GM21576 (cell line): ENCODE data around the gene DEPP1.
A peak's percentile ranks its signal among the peaks of the same experiment; 100 is the strongest.

Experiments
- ATAC-seq: cut with Tn5 transposase; IDR thresholded peaks from one replicate; pipeline ENCODE4 v1.9.1; 2021; ENCODE audit warnings: mild to moderate bottlenecking, moderate library complexity; ENCODE audit not compliant: unreplicated experiment

Gene DEPP1

DNA sequence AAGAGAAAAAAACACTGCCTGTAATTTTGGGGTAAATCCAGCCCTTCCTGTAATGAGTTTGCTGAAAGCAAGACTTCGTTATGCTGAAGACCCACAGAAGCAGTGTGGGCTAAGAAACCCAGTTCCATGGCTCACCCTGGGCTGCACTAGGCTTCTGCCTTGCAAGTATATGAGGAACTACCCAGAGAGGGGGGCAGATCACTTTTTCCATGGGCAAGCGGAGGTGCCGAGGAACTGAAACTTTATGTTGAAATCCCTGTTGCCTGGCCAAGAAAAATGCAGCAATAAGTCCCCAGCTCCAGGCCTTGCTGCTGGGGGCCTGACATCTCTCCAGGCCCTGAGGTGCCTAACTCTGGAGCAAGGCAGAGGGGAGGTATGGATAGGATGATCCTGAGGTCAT is 10.5 kb downstream of the DEPP1 start:
- ATAC-seq: no peak

DNA sequence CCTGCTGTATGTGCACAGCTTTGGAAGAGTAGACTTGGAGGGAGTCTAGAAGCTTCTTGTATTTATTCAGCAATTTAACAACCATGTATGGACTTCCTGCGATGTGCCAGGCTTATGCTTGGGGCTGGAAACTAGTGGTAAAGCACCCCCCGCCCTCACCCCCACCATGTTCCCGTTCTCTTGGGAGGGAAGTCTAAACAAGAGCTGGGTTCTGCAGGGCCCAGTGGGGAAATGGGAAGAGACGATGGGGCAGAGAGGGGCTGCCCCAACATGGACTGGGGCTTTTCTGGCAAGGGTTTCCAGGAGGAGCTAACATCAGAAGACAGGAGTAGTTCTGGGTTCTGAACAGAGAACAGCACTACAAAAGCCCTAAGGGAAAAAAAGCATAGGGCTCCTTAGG is 11.0 kb downstream of the DEPP1 start:
- ATAC-seq: no peak

DNA sequence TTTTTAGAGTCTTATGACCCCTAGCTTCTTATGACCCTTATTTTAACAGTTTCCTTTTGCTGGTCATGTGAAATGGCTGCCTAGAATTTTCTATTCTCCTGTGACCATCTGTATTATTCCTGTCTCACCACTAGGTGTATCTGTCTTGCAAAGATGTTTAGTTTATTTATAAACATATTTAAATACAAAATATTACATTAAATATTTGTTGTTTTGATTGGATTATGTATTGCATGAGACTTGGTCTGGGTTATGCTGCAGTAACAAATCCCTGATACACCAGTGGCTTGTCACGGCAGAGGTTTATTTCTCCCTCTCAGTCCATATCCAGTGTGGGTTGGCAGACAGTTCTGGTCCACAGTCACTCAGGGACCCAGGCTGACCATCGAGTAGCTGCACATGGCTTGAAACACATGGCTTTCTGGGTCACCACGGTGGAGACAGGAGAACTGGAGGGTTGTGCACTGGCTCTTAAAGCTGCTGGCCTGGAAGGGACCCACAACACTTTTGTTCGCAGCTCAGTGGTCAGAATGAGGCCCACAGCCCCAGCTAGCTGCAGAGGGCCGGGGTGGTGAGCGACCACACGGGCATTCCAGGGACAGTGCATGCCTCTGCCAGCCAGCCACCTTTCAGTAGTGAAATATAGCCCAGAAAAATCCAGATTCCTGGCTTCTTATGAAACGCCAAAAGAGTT is 11.6 kb downstream of the DEPP1 start:
- no peak for ATAC-seq

GRCh38 chr10:44966129-44966815 is 12.3 kb downstream of the DEPP1 start:
- ATAC-seq: peak; percentile 22

- peak; percentile 30 for ATAC-seq
Measured at GRCh38 chr10:44965651-44966097, 12.9 kb downstream of the DEPP1 start.

GRCh38 chr10:44965104-44965503 is 13.5 kb downstream of the DEPP1 start:
- ATAC-seq: no peak

DNA sequence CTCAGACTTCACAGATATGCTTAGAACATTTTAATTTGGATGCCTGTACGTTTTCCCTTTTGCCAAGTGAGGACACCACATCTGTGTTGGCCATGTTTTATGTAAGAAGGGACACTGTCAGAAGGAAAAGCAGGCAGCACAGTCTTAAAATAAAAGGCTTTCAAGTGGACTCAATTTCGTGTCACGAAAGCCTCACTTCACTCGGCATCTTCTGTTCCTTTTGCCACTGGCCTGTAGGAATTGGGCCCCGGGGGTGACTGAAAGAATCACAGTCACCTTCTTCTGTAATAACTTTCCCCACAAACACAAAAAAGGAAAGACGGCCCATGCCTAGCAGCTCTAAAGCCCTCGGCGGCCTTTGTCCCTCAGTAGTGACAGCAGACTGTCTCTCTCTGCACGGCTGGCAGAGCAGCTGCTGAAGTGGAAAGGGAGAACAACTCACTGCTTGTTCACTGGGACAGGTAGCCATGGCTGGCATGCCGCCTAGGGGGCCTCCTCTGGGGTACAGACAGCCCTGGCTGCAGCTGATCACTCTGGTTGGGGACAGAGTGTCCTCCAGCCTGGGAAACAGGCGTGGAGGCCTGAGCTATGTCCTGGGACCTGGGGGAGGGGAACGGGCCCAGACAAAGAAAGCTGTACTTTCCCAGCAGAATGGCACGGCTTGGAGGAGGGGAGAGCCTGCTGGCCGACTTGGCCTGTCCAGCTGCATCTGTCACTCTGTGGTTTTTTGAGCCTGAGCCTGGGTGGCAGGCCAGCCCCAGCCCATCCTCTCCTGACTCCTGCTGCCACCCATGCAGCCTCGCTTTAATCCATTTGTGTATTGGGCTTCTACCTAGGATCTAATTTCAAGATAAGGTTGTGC is 14.6 kb downstream of the DEPP1 start:
- ATAC-seq: no peak

DNA sequence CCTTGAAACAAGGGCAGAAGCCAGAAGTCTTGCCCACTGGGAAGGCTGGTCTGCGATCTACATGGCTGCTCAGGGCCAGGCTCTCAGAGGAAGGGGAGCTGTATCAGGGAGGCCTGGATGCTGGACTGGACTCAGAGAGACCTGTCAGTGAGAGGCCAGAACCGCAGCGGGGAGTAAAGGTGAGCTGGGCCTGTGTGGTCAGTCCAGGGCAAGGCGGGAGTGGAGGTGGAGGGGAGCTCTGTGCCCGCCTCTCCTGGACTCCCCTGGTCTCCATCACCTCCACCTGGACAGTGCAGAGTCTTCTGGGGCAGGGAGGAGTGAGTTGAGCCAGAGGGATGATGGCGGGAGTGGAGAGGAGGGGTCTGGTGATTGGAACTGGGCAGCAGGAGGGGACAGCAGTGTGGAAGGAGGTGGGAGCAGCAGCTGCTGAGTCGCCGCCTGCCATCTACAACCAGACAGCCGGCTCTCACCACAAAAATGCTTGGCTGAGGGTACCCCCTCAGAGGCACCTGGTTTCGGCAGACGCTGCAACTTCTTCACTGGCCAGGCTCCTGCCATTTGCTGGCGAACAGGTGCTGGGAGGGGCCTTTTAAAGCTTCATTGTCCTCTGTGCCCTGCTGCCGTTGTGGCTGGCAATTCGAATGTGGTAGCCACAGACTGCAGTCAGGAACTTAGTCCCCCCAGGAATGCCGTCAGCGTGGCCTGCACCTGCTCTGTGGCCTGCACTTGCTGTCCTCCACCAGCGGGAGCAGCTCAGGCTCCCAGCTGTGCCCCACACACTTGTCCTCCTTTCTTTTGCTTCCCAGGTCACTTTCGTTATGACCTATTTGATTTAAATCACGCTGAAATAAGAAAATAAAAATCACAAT is 15.5 kb downstream of the DEPP1 start:
- no peak for ATAC-seq

DNA sequence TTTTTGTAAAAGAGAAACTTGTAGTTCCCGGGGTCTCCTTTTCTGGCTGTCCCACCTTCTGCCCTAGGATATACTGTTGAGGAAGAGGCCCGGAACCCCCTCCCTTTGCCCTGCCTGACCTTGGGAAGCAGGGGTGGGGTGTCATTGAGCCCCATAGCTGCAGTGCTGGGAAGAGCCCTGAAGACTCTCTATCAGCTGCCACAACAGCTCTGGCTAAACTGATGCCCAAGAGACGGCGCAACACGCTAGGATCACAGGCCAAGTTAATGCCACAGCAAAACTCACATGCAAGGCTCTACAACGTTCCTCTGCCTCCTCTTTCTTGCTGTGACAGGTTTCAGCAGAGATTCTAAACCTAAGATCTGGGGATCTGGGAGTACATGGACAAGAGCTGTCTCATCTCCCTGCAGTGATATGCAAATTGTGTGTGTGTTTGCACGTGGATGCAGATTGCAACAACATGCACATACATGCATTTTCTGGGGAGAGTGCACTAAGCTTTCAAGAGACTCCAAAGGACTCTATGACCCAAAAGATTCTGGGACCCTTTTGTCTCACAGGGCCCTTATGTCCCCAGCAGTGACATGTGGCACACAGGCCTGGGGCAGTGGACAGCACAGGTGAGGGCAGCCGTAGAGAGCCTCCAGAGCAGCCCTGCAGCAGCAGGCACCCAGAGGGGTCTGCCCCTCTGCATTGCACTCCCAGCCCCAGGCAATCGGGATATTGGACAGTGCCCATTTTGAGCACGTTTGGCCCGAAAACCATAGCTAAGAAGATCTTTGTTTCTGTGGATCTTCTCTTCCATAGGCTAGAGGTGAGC is 16.5 kb downstream of the DEPP1 start:
- ATAC-seq: no peak

DNA sequence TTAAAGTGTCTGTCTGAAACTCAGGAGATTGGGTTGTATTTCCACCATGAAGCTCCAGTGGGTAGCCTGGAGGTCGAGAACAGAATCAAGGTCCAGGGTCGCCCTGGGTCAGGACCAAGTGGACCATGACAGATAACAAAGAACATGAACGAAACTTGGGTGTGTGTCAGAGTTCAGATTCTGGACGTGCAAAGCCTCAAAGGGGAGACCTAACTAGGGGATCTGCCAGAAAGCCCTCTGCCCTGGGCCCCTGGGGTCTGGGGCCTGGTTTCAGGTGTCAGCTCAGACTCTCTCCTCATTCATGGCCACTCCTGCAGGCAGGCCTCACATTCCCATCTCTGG is 17.4 kb downstream of the DEPP1 start:
- no peak for ATAC-seq

GRCh38 chr10:44960482-44961229 is 18.0 kb downstream of the DEPP1 start:
- no peak for ATAC-seq

- no peak for ATAC-seq
Measured at GRCh38 chr10:44960088-44960460, 18.5 kb downstream of the DEPP1 start.

DNA sequence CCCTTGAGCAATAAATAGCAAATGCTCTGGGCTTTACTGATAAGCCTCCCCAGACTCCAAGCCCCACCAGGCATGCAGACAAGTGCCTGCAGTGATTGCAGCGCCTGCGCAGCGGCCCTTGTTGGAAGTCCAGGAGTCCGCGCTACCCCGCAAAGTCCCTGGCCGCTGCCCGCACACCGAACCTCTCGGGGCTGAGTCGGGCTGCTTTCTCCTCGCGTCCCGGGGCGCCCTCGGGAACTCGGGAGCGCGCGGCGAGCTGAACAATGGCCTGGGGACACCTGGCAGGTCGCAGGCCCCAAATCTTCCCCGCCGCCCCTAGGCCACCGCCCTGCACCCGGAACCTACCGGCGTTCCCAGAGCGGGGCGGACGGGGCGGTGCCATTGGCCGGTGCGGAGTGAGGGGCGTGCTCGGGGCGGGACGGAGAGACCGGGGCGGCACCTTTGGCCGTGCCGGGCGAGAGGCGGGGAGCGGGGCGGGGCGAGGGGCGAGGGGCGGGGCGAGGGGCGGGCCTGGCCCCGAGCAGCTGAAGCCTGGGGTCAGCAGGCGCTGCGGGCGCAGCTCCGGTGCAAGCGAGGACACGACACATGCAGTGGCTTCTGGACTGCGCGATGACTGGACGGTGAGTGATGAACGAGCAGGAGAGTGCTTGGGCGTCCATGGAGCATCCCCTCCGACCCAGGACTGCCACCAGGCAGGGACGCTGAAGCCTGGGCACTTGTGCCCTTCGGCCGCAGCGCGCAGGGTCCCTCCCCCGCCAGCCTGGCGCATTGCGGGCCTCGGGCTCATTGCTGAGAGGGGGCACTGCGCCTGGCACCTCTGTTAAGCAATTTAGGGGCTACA is 19.1 kb downstream of the DEPP1 start, which contains the start of gene RASSF4:
TSS of gene RASSF4 (plus strand) at position 556 of the 841 bp plus-strand sequence. CDS start 10,401 bp downstream, outside the sequence.
- peak; percentile 97 for ATAC-seq

GRCh38 chr10:44958898-44959246 is 19.7 kb downstream of the DEPP1 start:
- no peak for ATAC-seq

- no peak for ATAC-seq
Measured at GRCh38 chr10:44958196-44958897, 20.3 kb downstream of the DEPP1 start.

GRCh38 chr10:44956717-44957706 is 21.6 kb downstream of the DEPP1 start:
- ATAC-seq: no peak

- ATAC-seq: no peak
Measured at GRCh38 chr10:44956226-44956625, 22.4 kb downstream of the DEPP1 start.
